ENCODE results near the gene TGFBR1.

The TGFBR1 gene

GRCh38 chr9:99104459-99105151, at the start of gene TGFBR1:
Gene TGFBR1 (plus strand): TSS chr9:99105113. CDS start chr9:99105206, 93 bp downstream.
- DNase-seq = peak; percentile 84

DNA sequence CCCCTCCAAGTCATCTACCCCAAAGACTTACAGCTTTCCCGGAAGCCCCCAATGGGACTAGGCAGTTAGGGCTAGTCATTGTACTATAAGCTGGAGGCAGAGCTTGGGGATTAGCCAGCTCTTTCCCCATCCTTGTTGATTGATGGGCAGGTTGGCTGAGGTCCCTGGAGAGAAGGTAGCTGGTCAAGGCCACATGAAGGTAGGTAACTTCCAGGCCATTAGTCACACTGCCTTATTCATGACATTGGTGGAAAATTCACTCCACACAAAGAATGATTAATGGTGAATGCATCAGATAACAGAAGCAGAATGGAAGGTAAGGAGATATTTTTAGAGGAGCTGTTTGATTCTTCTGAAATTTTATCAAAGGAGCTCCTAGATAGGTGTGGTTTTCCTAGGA, 49.5 kb upstream of the TGFBR1 start:
- DNase-seq = no peak

DNA sequence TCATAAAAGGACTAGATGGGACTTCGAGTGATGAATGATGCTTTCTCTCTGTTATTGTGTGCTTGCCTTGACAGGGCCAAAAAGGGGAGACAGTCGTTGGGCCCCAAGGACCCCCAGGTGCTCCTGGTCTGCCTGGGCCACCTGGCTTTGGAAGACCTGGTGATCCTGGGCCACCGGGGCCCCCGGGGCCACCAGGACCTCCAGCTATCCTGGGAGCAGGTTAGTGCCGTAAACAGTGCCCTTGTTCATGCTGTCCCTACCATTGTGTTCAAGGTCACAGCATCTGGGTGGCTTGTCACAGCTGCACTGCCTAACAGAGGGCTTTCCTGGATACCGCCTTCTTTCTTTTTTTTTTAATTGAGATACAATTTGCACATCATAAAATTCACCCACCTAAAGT, 48.7 kb upstream of the TGFBR1 start:
- no peak for DNase-seq

GRCh38 chr9:99056886-99057664, 47.8 kb upstream of the TGFBR1 start:
- no peak for DNase-seq

GRCh38 chr9:99057665-99058625, 47.0 kb upstream of the TGFBR1 start:
- DNase-seq = peak; percentile 20

GRCh38 chr9:99058964-99059921, 45.7 kb upstream of the TGFBR1 start:
- no peak for DNase-seq

DNA sequence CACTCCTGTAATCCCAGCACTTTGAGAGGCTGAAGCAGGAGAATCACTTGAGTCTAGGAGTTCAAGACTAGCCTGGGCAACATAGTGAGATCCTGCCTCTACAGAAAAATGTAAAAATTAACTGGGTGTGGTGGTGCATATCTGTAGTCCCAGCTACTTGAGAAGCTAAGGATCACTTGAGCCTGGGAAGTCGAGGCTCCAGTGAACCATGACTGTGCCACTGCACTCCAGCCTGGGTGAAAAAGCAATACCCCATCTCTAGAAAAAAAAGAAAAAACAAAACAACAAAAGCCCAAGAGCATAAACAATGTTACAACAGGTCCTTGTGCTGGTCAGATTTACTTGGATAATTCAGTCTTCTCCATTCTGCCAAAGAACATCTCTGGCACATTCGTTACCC, 44.3 kb upstream of the TGFBR1 start:
- no peak for DNase-seq

GRCh38 chr9:99062549-99062948, 42.4 kb upstream of the TGFBR1 start:
- no peak for DNase-seq

GRCh38 chr9:99063522-99063921, 41.4 kb upstream of the TGFBR1 start:
- DNase-seq = no peak

- DNase-seq = no peak
Observed at GRCh38 chr9:99066571-99066970, 38.3 kb upstream of the TGFBR1 start.

GRCh38 chr9:99069075-99069474, 35.8 kb upstream of the TGFBR1 start:
- DNase-seq = no peak

GRCh38 chr9:99069546-99069945, 35.4 kb upstream of the TGFBR1 start:
- no peak for DNase-seq

- no peak for DNase-seq
Observed at GRCh38 chr9:99070681-99071080, 34.2 kb upstream of the TGFBR1 start.

DNA sequence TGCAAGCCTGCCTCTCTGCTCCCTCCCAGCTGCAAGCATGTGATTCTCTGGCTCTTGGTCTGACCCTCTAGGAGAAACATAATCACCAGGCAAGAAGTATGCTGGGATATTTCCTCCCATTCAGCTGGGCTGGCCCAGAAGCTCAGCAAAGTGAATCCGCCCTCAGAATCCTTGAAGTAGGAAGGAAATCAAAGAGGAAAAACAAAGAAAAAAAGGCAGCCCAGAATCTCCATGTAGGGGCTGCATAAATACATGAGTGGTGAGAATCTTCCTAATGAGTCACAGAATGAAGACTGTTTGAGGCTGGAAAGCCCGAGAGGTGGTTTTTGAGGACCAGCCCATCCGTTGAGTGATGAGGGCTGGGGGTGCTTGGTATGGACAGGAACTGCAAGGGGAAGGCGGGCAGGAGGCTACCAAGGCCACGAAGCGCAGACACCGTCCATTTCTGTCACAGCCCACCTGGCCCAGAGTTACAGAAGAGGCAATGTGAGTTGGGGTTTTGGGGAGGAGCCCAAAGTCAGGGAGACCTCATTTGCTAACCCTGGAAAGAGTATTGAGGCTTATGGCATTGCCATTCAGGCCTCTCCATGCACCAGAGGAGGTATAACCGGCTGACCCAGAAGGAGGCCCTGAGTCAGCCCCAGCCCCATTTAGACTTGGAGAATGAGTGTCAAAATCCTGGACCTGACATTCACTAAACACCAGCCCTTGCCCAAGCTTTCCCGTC, 33.4 kb upstream of the TGFBR1 start:
- peak; percentile 60 for DNase-seq

- no peak for DNase-seq
Observed at GRCh38 chr9:99072040-99072394, 32.9 kb upstream of the TGFBR1 start.

DNA sequence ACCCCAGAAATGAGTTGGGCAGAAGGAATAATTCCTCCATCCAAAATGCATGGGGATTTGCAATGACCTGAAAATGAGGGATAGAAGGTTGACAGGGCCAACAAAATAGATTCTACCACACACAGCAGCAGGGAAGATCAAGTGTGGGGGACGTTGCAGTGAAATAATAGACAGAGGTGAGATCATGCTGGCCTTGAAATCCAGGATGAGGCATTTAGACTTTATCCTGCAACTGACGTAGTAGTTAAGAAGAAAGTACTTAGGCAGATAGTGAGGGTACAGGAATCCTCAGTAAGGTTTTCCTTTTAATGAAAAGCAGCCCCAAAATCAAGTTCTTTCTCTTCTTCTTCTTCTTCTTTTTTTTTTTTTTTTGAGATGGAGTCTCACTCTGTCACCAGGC, 31.6 kb upstream of the TGFBR1 start:
- DNase-seq = no peak

- DNase-seq = no peak
Observed at GRCh38 chr9:99073985-99074901, 30.7 kb upstream of the TGFBR1 start.

GRCh38 chr9:99074902-99075245, 30.0 kb upstream of the TGFBR1 start:
- DNase-seq = no peak

GRCh38 chr9:99075246-99075912, 29.5 kb upstream of the TGFBR1 start:
- DNase-seq = peak; percentile 59

DNA sequence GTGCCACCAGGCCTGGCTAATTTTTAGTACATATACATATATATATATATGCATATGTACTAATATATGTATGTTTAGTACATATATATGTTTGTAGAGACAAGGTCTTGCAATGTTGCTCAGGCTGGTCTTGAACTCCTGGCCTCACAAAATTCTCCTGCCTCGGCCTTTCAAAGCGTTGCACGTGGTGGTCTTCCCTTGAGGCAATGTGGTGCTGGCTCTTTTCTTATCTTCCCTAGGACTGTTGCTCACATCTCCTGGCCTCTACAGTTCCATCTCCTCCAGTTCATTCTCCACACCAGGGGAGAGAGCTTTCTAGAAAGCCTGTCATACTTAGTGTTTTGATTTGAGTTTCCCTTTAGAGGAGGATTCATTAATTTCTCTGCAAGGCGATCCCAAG, 28.9 kb upstream of the TGFBR1 start:
- DNase-seq = no peak

Measured in kidney glomerular epithelial cell (primary cell).